GM23338 (cell line): ENCODE data around the gene CIAO3.

Experiments
- POLR2AphosphoS5 ChIP-seq: IDR thresholded peaks from 2 replicates; pipeline ENCODE4 v1.6.1; 2016; ENCODE audit warnings: antibody characterized with exemption, low read depth
- TF ChIP-seq, protein P1 (sequence below), 2 experiments: fragments of 200-600 bp in 1 of 2; sonication (generic) in 1 of 2; conservative IDR thresholded peaks; 2 replicates each; pipeline versions ENCODE4 v1.5.1 to v1.6.1; 2016 to 2017; ENCODE audit warnings: antibody characterized with exemption in 2 of 2, low read depth in 2 of 2, mild to moderate bottlenecking in 2 of 2, moderate library complexity in 1 of 2

DNA sequence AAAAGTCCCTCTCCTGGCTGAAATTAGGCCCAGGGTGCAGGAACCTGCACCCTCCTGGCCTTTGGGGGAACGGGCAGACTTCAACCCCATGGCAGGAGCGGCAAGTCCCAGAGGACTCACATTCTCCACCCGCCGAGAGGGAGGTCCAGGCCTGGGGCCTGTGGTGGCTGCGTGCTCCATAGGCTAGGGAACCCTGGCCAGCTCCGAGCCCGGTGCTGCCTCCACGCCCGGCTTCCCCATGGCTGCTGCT lies 14.7 kb downstream of the CIAO3 start:
- TF ChIP-seq, protein P1, sequence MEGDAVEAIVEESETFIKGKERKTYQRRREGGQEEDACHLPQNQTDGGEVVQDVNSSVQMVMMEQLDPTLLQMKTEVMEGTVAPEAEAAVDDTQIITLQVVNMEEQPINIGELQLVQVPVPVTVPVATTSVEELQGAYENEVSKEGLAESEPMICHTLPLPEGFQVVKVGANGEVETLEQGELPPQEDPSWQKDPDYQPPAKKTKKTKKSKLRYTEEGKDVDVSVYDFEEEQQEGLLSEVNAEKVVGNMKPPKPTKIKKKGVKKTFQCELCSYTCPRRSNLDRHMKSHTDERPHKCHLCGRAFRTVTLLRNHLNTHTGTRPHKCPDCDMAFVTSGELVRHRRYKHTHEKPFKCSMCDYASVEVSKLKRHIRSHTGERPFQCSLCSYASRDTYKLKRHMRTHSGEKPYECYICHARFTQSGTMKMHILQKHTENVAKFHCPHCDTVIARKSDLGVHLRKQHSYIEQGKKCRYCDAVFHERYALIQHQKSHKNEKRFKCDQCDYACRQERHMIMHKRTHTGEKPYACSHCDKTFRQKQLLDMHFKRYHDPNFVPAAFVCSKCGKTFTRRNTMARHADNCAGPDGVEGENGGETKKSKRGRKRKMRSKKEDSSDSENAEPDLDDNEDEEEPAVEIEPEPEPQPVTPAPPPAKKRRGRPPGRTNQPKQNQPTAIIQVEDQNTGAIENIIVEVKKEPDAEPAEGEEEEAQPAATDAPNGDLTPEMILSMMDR (conservative IDR thresholded peaks at IDR 0.05; ENCODE audit: low read depth in 2 of 2) = no peak
- TF ChIP-seq POLR2AphosphoS5 = no peak
